ENCODE results near the gene BNIP2. TPM values are rescaled to one million over a fixed set of nuclear protein-coding genes. Genes with fewer than 3 reads are reported as not detected.

Gene BNIP2
- 101 and 165 TPM in 2 replicates for total RNA-seq

DNA sequence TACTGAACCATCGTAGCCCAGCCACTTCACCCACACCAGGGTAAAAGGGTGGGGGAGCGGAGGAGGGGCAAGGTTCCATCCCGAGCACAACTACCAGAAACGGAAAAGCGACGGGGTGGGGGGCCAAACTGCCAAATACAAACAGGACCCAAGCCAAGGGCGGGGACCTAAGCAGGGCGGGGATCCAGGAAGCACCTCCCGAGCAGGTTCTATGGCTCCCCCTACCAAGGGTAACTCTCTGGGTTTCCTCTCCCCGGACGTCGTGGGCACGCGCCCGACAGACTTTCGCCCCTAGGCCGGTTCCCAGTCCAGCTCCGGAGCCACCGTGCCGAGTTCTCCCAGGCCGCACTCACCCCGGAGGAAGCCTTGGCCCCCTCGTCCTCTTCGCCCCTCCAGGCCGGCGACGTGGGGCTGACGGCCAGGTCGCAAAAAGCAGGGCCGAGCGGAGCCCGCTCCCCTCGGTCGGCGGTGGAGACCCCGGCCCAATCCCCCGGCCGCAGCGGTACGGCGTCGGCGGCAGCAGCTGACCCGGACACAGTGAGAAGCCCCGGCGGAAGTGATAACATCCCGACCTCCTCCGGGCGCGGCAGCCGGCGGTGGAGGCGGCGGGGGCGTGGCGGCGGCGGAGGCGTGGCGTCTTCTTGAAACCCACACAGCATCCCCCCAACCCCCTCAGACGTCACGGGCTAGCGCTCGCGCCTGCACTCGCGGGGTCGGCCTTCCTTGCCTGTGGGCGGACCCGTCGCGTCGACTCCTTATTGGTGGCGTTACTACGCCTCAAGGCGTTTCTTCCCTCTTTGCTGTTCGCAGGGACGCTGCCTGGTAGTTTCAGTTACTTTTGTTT lies at the start of gene BNIP2:
TSS of gene BNIP2 (minus strand) at position 539 of the 844 bp plus-strand sequence. CDS start 6,863 bp downstream, outside the sequence.

DNA sequence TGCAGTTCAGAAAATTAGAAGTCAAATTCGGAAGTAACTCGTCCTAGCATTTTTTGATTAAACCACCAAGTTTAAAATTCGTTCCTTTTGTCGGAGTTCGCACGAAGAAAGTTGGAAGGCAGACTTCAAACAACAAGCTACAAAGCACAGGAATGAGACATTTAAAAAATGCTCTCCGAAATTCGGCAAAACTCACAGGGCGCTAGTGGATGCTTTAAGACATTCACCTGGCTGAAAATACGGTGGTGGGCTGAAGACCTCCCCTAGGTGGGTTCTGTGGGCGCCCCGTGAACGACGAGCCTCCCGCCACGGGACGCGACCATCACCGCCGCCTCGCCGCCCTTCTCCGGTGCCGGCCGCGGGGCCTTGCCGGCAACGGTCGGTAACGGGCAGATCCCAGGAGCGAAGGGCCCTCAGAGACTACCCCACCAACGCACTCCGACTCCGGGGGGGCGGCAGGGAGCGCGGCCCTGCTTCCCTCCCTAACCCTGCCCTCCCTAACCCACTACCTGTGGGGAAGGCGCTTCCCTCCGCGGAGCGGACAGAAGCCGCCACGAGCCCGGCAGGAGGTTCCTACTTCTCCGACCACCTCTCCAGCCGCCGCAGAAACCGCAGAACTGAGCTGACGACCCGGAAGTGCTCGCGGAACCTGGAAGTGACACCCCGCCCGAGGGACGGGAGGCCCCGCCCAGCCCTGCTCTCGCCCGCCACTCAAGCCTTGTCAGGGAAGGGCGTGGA lies 32.1 kb downstream of the BNIP2 start, which contains the start of gene GTF2A2:
TSS of gene GTF2A2 (minus strand) at position 619 of the 738 bp plus-strand sequence. CDS start 5,238 bp downstream, outside the sequence.

DNA sequence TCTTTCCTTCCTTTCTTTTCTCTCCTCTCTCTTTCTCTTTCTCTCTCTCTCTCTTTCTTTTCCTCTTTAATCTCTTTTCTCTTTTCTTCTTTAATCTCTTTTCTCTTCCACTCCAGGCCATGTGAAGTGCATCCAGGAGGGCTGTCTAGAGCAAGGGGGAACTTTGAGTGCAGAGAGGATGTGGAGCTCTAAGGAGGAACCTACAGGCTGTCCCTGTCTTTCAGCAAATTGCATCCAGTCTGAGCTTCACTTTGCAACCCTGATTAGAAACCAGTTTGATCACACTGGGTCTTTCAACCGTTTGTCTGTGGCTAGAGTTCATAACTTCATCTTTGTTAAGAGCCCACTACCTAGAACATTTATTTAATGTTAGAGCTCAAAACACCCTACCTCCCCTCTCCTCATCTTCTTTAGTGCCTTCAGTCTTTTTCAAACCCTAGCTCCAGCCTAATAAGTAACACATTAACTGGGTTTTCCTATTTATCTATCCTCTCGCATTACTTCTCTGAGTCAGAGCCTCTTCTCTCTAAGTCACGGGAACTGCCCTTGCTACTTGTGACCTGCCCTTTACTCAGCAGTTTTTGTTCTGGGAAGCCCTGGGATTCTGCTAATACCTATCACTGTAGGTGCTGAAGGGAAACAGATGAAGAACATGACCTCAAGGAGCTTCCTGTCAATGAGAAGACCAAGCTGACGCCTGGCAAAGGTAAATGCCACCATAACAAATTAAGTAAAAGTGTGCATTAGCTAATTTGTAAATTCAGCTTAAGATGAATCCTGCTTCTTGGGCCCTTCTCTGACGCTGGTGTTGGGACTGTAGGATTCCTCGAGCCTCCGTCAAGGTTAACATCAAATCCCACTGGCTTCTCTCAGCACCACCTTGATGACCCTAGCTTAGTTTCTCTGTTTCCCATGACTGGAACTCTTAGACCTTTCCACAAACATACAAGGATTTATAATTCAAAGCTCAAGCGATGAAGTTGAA lies 77.6 kb downstream of the BNIP2 start, which contains the start of gene GCNT3:
TSS of gene GCNT3 (plus strand) at position 508 of the 985 bp plus-strand sequence. CDS start 6,456 bp downstream, outside the sequence.

Other genes with a start within 250 kb of the BNIP2 start
- under 0.01 TPM in 1 of 2 replicates, not detected in the other for gene GCNT3, start 77.5 kb downstream of the BNIP2 start, total RNA-seq
- 18.4 and 35.9 TPM in 2 replicates for gene GTF2A2, start 31.8 kb downstream of the BNIP2 start, total RNA-seq

All from placental pericyte (primary cell).